GM12891 (cell line): ENCODE results near the gene KCND1.

Source experiments
- POLR2A ChIP-seq: IDR thresholded peaks from 2 replicates; pipeline ENCODE4 v1.6.1; 2011; ENCODE audit warnings: low read depth, low read length, control low read depth
- POLR2AphosphoS5 ChIP-seq: IDR thresholded peaks from 2 replicates; pipeline ENCODE4 v1.6.1; 2011; ENCODE audit warnings: low read depth, low read length, control low read depth

- TF ChIP-seq POLR2AphosphoS5, result no peak
- no peak for TF ChIP-seq POLR2A
Measured at GRCh38 chrX:48969471-48969870, 2.2 kb downstream of the KCND1 start.
